ENCODE measurements around the gene GDPD5. TPM values are rescaled to one million over a fixed set of nuclear protein-coding genes. Genes with fewer than 3 reads are reported as not detected.
A peak's percentile ranks its signal among the peaks of the same experiment; 100 is the strongest.

GDPD5 gene
- total and polyA plus RNA-seq, 9 of the 15 experiments (the other 6 are each of a cell fraction or from before 2014, with no cell fraction given): 0.32 to 27.3 (median 8.0) TPM

DNA sequence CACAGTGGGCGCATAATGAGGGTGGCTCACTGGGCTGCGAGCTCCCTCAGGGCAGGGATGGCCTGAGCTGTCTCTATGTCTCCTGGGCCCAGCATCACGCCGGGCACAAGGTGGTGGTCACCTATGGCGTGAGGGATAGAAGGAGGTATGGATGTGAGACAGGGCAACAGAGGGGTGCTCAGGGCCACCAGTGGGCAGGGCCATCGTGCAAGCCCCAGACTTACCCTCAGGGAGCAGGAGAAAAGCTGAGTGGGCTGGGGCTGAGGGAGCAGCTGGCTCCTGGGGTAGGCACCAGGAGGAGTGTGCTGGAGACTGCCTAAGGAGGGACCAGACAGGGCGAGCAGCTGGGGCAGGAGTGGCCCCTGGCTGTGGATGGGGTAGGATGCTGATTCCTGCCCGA lies 58.4 kb downstream of the GDPD5 start:
- Histone ChIP-seq H3K4me1 (replicated peaks in 1 of 2; ENCODE audit: control insufficient read depth in 2 of 2, insufficient read depth in 2 of 2, low read length in 2 of 2) (peaks cover 16 to 32% of the 10 kb centered on the region in 2 experiments), H4K20me1 (replicated peaks; ENCODE audit: control insufficient read depth, insufficient read depth, low read length) (no peaks in the 10 kb centered on the region), H3K9me1 (ENCODE audit: control insufficient read depth, insufficient read depth, low read length) (no peaks in the 10 kb centered on the region), H3K9me3 (replicated peaks; ENCODE audit: control insufficient read depth, insufficient read depth, low read depth, low read length) (no peaks in the 10 kb centered on the region), H2AFZ (ENCODE audit: low read depth, low read length) (no peak overlapping the region), H3K4me2 (ENCODE audit: insufficient read depth, low read length) (no peak overlapping the region), H3K27ac (ENCODE audit: extremely low read depth, low read depth, low read length) (no peak overlapping the region), H3K9ac (ENCODE audit: insufficient read depth in 1 of 2, low read depth in 2 of 2, low read length in 2 of 2) (peak overlapping the region in 1 of 2 experiments; percentile 19; a peak in 1 of 4 replicates), H3K27me3 (ENCODE audit: control insufficient read depth in 2 of 2, insufficient read depth in 2 of 2, low read length in 2 of 2) (no peaks in the 10 kb centered on the region), H3K4me3 (no peak overlapping the region), H3K36me3 (ENCODE audit: control insufficient read depth, insufficient read depth, low read length) (no peaks in the 10 kb centered on the region; the same call in 2 of the 3 replicates), H3K79me2 (ENCODE audit: control insufficient read depth, insufficient read depth, low read length) (no peaks in the 10 kb centered on the region)
- intact Hi-C loops (cut with micrococcal nuclease) (no loop called here), in situ Hi-C loops (cut with MboI) (no loop called here)
- POLR2A ChIA-PET: interaction anchor here (0.6 to 1.2 kb wide), 4 partner anchors 9 to 198 kb away, joined by 3 to 4 read pairs (median 3); no protein-coding TSS in a partner anchor
- ATAC-seq: no peak
- no TSS peak for BruUV-seq (replicated peaks)
- no peak for DNase-seq (ENCODE audit: extremely low read depth in 1 of 4, low spot score in 3 of 4)
- CTCF ChIA-PET (ENCODE audit: low intra/inter-chr PET ratio): no interaction called here
- WGBS (ENCODE audit: insufficient coverage, low coverage, missing lambda C conversion rate): 84% methylated on average over 8 of the region's 8 CpGs
- no peak for FAIRE-seq
- no peak for TF ChIP-seq HDAC8 (tag; IDR thresholded peaks at IDR 0.05)
- TF ChIP-seq PBX2 (CRISPR knock-in tag; IDR thresholded peaks at IDR 0.05; ENCODE audit: low read depth): no peak
- TF ChIP-seq PBX2 (tag; conservative IDR thresholded peaks at IDR 0.05; ENCODE audit: low read depth): no peak
- TF ChIP-seq MEF2A (IDR thresholded peaks at IDR 0.05; ENCODE audit: control insufficient read depth, low read depth, low read length): no peak
- TF ChIP-seq SMAD4 (CRISPR knock-in tag; conservative IDR thresholded peaks at IDR 0.05): no peak
- TF ChIP-seq ZNF445 (CRISPR knock-in tag; IDR thresholded peaks at IDR 0.05; ENCODE audit: low read depth): no peak
- TF ChIP-seq EGR1 (conservative IDR thresholded peaks at IDR 0.05): no peak
- TF ChIP-seq, protein P1, sequence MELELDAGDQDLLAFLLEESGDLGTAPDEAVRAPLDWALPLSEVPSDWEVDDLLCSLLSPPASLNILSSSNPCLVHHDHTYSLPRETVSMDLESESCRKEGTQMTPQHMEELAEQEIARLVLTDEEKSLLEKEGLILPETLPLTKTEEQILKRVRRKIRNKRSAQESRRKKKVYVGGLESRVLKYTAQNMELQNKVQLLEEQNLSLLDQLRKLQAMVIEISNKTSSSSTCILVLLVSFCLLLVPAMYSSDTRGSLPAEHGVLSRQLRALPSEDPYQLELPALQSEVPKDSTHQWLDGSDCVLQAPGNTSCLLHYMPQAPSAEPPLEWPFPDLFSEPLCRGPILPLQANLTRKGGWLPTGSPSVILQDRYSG (tag; conservative IDR thresholded peaks at IDR 0.05; ENCODE audit: low read depth): no peak
- no peak for TF ChIP-seq NRF1 (conservative IDR thresholded peaks at IDR 0.05 in 1 of 2, IDR thresholded peaks at IDR 0.05 in 1 of 2)
- TF ChIP-seq TFE3 (CRISPR knock-in tag; IDR thresholded peaks at IDR 0.05): no peak
- TF ChIP-seq RBM34 (IDR thresholded peaks at IDR 0.05; ENCODE audit: borderline replicate concordance, insufficient read depth, low read length): no peak
- TF ChIP-seq RB1 (IDR thresholded peaks at IDR 0.05; ENCODE audit: low read depth): no peak
- TF ChIP-seq, protein P2, sequence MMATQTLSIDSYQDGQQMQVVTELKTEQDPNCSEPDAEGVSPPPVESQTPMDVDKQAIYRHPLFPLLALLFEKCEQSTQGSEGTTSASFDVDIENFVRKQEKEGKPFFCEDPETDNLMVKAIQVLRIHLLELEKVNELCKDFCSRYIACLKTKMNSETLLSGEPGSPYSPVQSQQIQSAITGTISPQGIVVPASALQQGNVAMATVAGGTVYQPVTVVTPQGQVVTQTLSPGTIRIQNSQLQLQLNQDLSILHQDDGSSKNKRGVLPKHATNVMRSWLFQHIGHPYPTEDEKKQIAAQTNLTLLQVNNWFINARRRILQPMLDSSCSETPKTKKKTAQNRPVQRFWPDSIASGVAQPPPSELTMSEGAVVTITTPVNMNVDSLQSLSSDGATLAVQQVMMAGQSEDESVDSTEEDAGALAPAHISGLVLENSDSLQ (IDR thresholded peaks at IDR 0.05): no peak
- TF ChIP-seq TCFL5 (CRISPR knock-in tag; conservative IDR thresholded peaks at IDR 0.05): no peak
- no peak for TF ChIP-seq ZNF146 (CRISPR knock-in tag; IDR thresholded peaks at IDR 0.05; ENCODE audit: unreplicated experiment)
- TF ChIP-seq PTBP1 (IDR thresholded peaks at IDR 0.05; ENCODE audit: low read depth, low read length): no peak
